NK-92 treated with Interleukin-12 subunit alpha and Interleukin-12 subunit beta, amount 100 ng/mL, for 24 hours (cell line): ENCODE measurements around the gene ZBED1.

Experiments used
- DNase-seq: peaks from one replicate; lab custom pipeline; 2025; lab: John Stamatoyannopoulos, UW

ZBED1 gene

DNA sequence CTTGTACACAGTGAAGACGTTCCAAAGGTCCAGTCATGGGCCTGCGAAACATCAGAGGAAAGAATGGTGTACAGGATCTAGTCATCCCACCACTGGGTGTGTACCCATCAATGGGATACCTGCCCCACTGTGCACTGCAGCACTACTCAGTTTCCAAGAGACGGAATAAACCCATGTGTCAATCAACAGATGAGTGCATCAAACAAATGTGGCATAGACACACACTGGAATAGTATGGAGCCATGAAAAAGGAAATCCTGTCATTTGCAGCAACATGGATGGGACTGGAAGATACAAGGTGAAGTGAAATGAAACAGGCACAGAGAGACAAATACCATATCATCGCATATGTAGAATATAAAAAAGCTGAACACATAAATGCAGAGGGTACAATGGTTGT is 48.0 kb downstream of the ZBED1 start:
- no peak for DNase-seq

DNA sequence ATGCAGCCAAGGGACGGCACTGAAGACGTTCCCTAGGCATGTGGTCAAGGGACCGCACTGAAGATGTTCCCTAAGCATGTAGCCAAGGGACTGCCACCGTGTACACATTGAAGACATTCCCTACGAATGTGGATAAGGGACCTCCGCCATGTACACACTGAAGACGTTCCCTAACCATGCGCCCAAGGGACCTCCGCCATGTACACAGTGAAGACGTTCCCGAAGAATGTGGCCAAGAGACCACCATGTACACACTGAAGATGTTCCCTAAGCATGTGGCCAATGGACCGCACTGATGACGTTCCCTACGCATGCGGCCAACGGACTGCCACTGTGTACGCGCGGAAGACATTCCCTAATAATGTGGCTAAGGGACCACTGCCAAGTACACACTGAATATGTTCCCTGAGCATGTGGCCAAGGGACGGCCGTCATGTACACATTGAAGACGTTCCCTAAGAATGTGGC is 48.4 kb downstream of the ZBED1 start:
- no peak for DNase-seq

DNA sequence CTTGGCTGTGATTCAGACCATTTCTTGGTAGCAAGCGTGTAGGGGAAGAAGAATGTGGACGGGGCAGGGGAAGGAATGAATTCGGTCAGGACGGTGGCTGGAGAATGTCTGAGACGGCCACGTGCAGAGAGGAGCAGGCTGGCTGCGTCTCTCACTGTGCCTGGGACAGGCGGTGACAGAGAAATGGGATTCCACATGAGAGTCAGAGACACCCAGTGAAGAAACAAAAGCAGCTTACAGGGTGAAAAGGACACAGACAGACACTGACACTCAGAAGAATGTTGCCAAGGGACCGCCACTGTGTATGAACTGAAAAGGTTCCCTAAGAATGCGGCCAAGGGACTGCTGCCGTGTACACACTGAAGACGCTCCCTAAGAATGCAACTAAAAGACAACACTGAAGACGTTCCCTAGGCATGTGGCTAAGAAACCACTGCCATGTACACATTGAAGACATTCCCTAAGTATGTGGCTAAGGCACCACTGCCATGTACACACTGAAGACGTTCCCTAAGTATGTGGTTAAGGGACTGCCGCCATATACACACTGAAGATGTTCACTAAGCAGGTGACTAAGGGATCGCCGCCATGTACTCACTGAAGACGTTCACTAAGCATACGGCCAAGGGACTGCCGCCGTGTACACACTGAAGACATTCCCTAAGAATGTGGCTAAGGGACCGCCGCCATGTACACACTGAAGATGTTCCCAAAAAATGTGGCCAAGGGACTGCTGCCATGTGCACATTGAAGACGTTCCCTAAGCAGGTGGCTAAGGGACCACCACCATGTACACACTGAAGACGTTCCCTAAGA is 49.1 kb downstream of the ZBED1 start:
- no peak for DNase-seq

DNA sequence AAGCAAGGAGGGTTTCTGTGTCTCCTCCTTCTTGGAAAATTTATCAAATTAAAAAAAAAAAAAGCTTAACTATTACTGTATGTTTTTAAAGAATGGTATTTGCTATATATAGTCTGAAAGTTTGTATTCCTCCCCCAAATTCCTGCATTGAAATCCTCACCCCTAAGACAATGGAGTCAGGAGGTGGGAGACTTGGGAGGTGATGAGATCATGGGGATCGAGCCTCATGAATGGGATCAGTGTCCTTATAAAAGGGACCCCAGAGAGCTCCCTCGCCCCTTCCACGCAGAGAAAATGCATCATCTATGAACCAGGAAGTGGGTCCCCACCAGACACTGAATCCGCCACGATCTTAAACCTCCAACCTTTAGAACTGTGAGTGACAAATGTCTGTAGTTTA is 50.1 kb downstream of the ZBED1 start:
- no peak for DNase-seq

DNA sequence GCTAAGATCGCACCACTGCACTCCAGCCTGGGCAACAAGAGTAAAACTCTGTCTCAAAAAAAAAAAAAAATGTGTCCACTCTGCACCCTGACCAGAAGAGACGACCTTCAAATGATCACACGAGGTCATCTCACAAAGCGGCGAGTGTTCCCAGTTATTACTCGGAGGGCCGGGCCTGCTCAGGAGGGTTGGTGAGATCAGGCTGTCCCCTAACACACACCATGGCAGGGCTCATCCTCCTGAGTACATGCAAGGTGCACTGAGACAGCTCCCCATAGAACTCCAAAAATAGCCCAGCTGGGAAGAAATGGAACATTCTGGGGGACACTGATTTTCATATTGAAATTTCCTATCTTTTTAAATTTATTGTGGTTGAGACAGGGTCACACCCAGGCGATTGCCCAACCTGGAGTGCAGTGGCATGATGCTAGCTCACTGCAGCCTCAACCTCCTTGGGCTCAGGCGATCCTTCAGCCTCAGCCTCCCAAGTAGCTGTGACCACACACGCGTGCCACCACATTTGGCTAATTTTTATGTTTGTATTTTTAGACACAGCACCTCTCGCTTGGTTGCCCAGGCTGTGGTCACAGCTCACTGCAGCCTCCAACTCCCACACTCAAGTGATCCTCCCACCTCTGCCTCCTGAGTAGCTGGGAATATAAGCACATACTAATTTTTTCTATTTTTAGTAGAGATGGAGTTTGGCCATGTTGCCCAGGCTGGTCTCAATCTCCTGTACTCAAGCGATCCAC is 51.5 kb downstream of the ZBED1 start:
- no peak for DNase-seq

DNA sequence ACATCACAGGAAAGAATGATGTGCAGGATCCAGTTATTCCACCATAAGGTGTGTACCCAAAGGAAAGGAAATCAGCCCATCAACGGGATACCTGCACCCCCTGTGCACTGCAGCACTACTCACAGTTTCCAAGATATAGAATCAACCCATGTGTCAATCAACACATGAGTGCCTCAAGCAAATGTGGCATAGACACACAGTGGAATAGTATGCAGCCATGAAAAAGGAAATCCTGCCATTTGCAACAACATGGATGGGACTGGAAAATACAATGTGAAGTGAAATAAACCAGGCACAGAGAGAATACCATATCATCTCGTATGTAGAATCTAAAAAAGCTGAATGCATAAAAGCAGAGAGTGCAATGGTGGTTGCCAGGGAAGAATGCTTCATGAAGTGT is 53.3 kb downstream of the ZBED1 start:
- no peak for DNase-seq

DNA sequence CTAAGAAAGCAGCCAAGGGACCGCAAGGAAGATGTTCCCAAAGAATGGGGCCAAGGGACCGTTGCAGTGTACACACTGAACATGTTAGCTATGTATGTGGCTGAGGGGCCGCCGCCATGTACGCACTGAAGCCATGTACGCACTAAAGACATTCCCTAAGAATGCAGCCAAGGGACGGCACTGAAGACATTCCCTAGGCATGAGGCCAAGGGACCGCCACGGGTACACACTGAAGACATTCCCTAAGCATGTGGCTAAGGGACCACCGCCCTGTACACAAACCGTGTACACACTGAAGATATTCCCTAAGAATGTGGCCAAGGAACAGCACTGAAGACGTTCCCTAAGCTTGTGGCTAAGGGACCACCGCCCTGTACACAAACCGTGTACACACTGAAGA is 54.0 kb downstream of the ZBED1 start:
- no peak for DNase-seq

DNA sequence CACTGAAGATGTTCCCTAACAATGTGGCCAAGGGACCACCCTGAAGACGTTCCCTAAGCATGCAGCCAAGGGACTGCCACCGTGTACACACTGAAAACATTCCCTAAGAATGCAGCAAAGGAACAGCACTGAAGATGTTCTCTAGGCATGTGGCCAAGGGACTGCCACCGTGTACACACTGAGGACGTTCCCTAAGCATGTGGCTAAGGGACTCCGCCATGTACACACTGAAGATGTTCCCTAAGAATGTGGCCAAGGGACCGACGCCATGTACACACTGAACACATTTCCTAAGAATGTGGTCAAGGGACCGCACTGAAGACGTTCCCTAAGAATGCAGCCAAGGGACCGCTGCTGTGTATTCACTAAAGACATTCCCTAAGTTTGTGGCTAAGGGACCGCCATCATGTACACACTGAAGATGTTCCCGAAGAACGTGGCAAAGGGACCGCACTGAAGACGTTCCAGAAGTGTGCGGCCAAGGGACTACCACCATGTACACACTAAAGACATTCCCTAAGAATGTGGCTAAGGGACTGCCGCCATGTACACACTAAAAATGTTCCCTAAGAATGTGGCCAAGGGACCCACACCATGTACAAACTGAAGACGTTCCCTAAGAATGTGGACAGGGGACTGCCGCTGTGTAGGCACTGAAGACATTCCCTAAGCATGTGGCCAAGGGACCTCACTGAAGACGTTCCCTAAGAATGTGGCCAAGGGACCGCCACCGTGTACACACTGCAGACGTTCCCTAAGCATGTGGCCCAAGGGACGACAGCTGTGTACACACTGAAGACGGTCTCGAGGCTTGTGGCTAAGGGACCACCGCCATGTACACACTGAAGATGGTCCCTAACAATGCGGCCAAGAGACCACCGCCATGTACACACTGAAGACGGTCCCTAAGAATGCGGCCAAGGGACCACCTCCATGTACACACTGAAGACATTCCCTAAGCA is 54.8 kb downstream of the ZBED1 start:
- no peak for DNase-seq

DNA sequence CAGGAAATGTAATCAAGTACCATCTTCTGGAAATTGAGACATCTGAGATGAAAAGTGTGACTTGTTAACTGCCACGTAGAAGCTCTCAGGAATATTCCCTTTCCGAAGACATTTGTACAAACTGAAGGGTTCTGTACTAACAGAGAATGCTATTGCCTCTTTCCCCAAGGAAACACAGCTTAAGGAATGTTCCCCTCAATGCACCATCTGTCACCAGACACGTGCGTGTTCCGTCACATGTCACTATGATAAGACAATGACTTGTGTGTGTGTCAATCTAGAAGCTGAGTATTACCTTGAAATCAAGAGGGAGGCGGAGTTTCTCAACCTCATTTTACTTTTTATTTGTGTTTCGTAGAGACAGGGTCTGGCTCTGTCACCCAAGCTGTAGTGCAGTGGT is 58.1 kb downstream of the ZBED1 start:
- DNase-seq = no peak

DNA sequence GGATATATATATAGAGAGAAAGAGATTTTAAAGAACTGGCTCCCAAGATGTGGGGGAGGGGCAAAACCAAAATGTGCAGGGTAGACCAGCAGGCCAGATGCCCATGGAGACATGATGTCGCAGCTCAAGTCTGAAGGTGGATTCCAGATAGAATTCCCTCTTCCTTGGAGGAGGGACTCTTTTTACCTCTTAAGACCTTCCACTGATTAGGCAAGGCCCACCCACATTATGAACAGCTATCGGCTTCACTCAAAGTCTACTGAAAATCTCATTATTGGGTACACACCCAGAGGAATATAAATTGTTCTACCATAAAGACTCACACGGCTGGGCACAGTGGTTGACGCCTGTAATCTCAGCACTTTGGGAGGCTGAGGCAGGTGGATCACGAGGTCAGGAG is 59.3 kb downstream of the ZBED1 start:
- DNase-seq = no peak

DNA sequence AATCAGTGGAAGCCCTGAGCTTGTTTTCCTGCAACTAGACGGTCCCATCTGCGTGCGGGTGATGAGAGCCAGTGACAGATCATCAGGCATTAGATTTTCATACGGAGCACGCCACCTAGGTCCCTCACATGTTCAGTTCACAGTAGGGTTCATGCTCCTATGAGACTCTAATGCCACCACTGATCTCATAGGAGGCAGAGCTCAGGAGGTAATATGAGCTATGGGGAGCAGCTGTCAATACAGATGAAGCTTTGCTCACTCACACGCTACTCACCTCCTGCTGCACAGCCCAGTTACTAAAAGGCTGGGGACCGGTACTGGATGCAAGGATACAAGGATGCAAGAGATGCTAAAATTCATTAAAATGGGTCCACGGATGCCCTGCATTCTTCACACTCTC is 61.2 kb downstream of the ZBED1 start:
- no peak for DNase-seq
